ENCODE data around the gene DPH5.

- TF ChIP-seq YY1 (IDR thresholded peaks at IDR 0.05; ENCODE audit: low read depth) (no peak), TEAD4 (IDR thresholded peaks at IDR 0.05; ENCODE audit: borderline replicate concordance, insufficient read depth) (peak; percentile 43; the same call in 1 of the 2 replicates), RFX5 (IDR thresholded peaks at IDR 0.05; ENCODE audit: low read length) (no peak), EZH2phosphoT487 (IDR thresholded peaks at IDR 0.05; ENCODE audit: borderline replicate concordance, low read depth) (no peak), NRF1 (IDR thresholded peaks at IDR 0.05; ENCODE audit: low read depth, low read length) (no peak), RAD21 (IDR thresholded peaks at IDR 0.05; ENCODE audit: low read length) (no peak), MEF2A (IDR thresholded peaks at IDR 0.05; ENCODE audit: borderline replicate concordance, low read depth) (no peak), POLR2AphosphoS5 (IDR thresholded peaks at IDR 0.05; ENCODE audit: low read depth, low read length) (peak; percentile 55; the same call in 1 of the 2 replicates), CHD2 (IDR thresholded peaks at IDR 0.05; ENCODE audit: low read length, partially characterized antibody) (no peak)
- TF ChIP-seq, protein P1, sequence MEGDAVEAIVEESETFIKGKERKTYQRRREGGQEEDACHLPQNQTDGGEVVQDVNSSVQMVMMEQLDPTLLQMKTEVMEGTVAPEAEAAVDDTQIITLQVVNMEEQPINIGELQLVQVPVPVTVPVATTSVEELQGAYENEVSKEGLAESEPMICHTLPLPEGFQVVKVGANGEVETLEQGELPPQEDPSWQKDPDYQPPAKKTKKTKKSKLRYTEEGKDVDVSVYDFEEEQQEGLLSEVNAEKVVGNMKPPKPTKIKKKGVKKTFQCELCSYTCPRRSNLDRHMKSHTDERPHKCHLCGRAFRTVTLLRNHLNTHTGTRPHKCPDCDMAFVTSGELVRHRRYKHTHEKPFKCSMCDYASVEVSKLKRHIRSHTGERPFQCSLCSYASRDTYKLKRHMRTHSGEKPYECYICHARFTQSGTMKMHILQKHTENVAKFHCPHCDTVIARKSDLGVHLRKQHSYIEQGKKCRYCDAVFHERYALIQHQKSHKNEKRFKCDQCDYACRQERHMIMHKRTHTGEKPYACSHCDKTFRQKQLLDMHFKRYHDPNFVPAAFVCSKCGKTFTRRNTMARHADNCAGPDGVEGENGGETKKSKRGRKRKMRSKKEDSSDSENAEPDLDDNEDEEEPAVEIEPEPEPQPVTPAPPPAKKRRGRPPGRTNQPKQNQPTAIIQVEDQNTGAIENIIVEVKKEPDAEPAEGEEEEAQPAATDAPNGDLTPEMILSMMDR (IDR thresholded peaks at IDR 0.05) = no peak
- TF ChIP-seq, protein P2, sequence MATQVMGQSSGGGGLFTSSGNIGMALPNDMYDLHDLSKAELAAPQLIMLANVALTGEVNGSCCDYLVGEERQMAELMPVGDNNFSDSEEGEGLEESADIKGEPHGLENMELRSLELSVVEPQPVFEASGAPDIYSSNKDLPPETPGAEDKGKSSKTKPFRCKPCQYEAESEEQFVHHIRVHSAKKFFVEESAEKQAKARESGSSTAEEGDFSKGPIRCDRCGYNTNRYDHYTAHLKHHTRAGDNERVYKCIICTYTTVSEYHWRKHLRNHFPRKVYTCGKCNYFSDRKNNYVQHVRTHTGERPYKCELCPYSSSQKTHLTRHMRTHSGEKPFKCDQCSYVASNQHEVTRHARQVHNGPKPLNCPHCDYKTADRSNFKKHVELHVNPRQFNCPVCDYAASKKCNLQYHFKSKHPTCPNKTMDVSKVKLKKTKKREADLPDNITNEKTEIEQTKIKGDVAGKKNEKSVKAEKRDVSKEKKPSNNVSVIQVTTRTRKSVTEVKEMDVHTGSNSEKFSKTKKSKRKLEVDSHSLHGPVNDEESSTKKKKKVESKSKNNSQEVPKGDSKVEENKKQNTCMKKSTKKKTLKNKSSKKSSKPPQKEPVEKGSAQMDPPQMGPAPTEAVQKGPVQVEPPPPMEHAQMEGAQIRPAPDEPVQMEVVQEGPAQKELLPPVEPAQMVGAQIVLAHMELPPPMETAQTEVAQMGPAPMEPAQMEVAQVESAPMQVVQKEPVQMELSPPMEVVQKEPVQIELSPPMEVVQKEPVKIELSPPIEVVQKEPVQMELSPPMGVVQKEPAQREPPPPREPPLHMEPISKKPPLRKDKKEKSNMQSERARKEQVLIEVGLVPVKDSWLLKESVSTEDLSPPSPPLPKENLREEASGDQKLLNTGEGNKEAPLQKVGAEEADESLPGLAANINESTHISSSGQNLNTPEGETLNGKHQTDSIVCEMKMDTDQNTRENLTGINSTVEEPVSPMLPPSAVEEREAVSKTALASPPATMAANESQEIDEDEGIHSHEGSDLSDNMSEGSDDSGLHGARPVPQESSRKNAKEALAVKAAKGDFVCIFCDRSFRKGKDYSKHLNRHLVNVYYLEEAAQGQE (IDR thresholded peaks at IDR 0.05; ENCODE audit: low read depth, low read length) = no peak
- TF ChIP-seq, protein P3, sequence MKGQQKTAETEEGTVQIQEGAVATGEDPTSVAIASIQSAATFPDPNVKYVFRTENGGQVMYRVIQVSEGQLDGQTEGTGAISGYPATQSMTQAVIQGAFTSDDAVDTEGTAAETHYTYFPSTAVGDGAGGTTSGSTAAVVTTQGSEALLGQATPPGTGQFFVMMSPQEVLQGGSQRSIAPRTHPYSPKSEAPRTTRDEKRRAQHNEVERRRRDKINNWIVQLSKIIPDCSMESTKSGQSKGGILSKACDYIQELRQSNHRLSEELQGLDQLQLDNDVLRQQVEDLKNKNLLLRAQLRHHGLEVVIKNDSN (IDR thresholded peaks at IDR 0.05; ENCODE audit: borderline replicate concordance, low read depth) = no peak
- TF ChIP-seq, protein P4, sequence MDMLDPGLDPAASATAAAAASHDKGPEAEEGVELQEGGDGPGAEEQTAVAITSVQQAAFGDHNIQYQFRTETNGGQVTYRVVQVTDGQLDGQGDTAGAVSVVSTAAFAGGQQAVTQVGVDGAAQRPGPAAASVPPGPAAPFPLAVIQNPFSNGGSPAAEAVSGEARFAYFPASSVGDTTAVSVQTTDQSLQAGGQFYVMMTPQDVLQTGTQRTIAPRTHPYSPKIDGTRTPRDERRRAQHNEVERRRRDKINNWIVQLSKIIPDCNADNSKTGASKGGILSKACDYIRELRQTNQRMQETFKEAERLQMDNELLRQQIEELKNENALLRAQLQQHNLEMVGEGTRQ (IDR thresholded peaks at IDR 0.05; ENCODE audit: borderline replicate concordance, low read depth, low read length) = no peak
Observed at GRCh38 chr1:100955322-100955721, 70.3 kb downstream of the DPH5 start.

Measured in SK-N-SH (cell line).